ENCODE results near the gene ZYX. TPM values are rescaled to one million over a fixed set of nuclear protein-coding genes. Genes with fewer than 3 reads are reported as not detected.
"Not testable (repeated sequence)": the region's sequence is repeated elsewhere in the genome, so short reads cannot be mapped to it uniquely, and the experiment has no call there.

Gene ZYX
- total RNA-seq, 1 donor from 2014 or later: 276 TPM

DNA sequence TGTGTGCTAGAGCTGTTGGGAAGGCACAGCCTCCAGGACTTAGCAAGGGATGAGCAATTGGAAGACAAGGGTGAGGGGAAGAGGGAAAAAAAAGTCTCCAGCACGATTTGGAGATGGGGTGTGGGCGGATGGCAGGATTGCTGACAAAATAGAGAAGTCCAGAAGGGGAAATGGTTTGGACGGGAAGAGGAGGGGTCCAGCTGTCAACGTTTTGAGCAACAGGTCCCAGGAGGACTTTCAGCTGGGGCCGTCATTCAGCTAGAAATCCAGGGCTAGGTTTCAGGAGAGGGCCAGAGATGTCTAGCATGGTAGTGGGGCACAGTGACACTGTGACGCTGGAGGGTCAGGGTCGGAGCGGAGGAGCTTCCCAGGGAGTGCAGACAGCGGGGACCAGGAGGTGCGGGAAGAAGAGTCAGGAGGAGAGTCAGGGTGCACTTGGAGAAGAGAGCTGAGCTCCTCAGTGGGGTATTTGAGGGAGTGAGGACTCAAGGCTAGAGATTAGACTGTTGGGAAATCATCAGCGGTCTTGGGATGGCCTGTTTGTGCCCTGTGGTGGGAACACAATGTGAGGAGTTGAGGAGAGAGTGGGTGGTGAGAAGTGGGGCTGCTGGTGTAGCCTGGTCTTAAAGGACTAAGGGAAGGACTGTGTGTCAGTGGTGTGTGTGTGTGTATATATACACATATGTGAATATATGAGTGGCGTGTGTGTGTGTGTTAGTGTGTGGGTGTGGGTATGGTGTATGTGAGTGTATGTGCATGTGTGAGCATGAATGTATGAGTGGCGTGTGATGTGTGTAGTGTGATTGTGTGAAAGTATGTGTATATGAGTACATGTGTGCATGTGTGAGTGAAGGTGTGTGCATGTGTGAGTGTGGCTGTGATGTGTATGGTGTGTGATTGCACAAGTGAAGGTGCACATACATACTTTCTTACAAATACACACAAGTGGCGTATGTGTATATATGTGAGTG, 3.8 kb downstream of the ZYX start:
- DNase-seq (ENCODE audit: low spot score): no peak

- peak; percentile 62 for DNase-seq (ENCODE audit: low spot score)
Observed at GRCh38 chr7:143385891-143386781, 5.0 kb downstream of the ZYX start.

DNA sequence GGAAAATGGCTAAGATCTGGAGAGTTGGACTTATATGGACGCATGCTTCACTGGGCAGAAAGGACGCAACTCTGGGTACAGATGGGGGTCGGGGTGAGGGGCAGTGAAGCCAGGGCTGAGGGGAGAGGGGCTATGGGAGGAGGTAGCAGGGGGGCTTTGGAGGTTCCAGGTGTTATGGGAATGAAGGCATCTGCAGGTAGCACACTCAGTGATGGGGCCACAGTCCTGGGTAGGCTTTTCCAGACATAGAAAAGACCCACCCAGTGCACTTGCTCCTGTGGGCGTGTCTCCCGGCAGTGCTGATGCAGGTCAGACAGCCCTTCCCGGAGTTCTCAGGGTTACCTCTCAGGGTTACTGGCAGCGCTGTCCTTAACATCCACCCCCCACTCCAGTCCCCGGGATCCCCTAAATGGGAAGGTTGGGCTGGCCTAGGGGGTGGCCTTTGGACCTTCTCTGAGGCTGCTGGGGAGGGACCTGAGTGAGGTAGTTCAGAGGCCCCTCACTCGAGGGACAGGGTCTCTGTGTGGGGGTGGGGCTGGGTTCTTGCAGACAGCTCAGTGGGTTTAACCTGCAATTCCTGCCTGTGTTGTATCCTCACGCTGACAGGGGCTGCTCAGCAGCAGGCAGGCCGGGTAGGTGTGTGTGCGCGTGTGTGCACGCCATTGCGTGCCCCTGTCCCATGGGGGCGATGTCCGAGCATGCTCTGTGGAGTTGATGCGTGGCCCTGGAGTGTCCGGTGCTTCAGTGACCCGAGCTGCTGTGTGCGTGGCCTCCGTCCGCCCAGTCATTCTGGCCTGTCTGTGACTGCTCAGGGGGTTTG, 6.2 kb downstream of the ZYX start:
- no peak for DNase-seq (ENCODE audit: low spot score)

GRCh38 chr7:143388051-143388450, 6.9 kb downstream of the ZYX start:
- DNase-seq (ENCODE audit: low spot score): no peak

DNA sequence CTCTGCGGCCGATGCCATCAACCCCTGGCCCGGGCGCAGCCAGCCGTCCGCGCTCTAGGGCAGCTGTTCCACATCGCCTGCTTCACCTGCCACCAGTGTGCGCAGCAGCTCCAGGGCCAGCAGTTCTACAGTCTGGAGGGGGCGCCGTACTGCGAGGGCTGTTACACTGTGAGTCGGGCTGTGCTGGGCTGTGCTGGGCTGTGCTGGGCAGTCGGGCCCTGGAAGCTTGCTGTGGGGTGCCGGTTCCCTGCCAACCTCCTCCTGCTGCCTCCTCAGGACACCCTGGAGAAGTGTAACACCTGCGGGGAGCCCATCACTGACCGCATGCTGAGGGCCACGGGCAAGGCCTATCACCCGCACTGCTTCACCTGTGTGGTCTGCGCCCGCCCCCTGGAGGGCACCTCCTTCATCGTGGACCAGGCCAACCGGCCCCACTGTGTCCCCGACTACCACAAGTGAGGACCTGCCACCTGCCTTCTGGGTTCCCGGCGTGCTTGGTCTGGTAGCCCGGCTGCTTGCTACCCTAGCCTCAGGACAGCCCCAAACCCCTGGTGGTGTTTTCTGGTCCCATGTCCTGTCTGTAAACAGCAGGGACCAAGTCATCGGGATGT, 7.5 kb downstream of the ZYX start:
- DNase-seq (ENCODE audit: low spot score): no peak

DNA sequence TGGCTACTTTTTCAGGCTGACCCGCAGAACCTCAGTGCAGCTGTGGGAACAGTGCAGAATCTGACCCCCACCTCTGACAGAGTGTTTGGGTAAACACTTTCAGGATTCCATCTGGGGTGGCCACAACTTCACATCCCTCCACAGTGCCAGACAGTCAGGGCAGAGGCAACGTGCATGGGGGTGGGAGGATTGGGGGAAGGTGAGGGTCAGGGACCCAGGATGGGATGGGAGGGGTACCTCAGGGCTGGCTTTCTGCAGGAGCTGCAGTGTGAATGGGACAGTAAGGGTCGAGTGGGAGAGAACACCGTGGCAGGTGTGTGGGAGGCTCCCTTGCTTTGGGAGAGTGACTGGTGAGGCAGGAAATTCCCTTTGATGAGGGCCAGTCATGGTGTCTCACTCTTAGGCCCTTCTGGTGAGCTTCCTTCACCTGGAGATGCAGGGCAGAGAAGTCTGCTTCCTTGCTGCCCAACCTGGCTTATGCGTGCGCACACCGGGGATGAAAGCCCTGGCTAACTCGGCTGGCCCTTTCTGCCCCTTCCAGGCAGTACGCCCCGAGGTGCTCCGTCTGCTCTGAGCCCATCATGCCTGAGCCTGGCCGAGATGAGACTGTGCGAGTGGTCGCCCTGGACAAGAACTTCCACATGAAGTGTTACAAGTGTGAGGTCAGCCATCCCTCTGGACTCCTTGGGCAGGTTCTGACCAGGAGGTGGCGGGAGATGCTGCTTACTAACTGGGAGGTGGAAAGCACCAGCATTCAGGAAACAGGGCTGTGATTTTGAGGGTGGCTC, 8.4 kb downstream of the ZYX start:
- no peak for DNase-seq (ENCODE audit: low spot score)

GRCh38 chr7:143390104-143390772, 9.1 kb downstream of the ZYX start:
- DNase-seq (ENCODE audit: low spot score): no peak

GRCh38 chr7:143390773-143391317, 9.7 kb downstream of the ZYX start:
- no peak for DNase-seq (ENCODE audit: low spot score)

DNA sequence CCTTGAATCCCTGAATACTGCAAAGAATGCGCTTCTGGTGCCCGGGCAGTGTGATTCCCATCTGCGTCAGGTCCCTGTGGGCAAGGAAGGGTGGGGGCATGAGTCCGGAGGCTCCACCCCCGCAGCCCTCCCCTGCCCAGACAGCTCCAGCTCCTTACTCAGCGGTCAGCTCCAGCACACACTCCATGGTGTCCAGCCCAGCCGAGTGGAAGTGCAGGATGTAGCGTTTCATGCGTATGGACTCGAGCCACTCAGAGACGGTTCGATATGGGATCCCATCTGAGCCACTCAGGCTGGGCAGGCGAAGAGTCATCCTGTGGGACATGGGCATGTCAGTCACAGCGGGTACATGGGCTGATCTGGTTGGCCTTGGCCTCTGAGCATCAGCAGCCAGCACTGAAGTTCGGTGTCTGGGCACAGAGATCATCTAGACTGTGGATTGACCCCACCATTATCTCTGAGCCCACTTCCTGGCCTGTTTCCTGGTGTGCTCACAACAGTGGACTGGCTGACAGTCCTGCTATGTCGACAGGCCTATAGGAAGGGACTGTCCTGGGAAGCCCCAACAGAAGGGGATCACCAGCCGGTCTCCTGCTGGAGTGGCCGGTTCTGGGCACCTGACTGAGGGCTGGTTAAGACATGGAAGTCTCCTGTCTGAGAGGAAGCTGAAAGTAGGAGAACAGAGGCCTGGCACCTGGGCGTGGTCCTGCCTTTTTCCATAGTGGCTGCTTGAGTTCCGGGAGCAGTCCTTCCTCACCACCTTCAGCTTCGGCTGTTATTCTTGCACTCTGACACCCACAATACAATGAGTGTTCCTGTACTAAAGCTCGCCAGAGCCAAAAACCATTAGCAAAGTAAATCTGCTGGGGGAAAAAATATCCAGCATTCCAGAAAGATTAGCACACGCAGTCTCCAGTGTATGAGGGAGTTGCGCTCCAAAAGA, 10.6 kb downstream of the ZYX start:
- peak; percentile 63 for DNase-seq (ENCODE audit: low spot score)

DNA sequence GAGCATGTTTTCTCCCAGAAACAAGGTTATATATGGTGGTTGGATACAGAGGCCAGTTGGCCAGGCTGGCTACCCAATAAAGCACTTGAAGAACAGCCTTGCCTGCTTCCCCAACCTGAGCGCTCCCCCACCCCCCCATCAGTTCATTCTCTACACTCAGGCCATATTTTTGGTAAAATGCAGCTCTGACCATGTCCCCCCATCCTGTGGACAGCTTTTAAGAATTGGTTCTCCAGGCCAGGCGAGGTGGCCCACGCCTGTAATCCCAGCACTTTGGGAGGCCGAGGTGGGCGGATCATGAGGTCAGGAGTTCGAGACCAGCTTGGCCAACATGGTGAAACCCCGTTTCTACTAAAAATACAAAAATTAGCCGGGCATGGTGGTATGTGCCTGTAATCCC, 11.3 kb downstream of the ZYX start:
- DNase-seq (ENCODE audit: low spot score): not testable (repeated sequence)

DNA sequence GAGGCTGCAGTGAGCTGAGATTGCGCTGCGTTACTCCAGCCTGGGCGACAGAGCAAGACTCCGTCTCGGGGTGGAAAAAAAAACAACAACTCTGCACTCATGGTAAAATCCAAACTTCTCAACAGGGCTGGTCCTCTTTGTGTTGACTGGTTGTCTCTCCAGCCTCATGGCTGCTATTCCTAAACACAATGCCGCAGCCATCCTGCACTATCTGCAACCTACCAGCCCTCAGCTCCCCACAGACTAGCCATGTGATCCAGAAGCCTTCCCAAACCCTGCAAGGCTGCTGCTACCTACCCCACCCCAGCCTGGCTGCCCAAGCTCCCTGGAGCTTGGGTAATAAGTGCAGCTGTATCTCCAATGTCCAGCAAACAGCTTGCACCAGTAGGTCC, 11.7 kb downstream of the ZYX start:
- no peak for DNase-seq (ENCODE audit: low spot score)

DNA sequence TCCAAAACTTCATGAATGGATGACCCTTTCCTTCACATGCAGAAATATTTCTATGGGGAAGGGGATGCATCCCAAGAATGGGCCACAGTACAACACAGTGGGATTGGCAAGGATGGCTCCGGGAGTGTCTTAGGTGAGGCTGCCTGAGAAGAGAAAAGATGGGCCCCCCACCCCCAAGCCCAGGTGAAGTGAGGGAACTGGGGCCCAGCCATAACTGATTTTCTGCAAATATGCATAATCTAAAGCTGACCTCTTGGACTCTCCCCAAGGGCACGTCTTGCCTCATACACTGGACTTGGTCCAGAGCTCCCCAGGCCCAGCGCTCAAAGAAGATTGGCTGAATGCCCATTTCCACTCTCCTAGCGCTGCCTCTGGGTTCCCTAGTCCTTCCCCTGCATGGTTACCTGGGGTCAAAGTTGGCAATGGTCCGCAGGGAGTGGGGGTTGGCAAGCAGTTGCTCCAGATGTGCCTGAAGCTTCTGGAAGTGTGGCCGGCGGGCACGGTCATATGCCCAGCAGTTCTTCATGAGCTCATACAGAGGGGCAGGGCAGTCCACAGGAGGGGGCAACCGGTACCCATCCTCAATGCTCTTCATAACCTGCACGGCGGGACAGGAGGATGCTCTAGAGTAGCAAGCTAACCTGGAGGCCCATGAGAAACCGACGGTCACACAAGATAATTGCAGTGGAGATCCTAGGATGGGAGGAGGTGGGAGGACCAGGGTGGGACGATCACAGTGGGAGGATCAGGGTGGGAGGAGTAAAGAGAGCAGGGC, 12.3 kb downstream of the ZYX start:
- no peak for DNase-seq (ENCODE audit: low spot score)

DNA sequence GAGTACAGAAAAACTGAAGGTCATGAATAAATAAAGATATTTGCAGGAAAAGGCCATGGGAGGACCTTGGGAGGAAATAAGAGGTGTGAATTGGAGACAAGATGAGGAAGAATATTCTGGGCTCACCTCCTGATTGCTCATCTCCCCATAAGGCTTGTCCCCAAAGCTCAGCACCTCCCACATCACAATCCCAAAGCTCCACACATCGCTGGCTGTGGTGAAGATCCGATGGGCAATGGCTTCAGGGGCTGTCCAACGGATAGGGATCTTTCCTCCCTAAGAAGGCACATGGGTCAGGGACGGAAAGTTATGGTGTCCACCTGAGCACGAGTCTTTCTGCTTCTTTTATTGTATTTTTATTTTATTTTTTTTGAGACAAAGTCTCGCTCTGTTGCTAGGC, 12.9 kb downstream of the ZYX start:
- DNase-seq (ENCODE audit: low spot score): no peak

GRCh38 chr7:143394777-143395176, 13.6 kb downstream of the ZYX start:
- DNase-seq (ENCODE audit: low spot score): no peak

GRCh38 chr7:143395187-143396149, 14.3 kb downstream of the ZYX start:
- peak; percentile 73 for DNase-seq (ENCODE audit: low spot score)

DNA sequence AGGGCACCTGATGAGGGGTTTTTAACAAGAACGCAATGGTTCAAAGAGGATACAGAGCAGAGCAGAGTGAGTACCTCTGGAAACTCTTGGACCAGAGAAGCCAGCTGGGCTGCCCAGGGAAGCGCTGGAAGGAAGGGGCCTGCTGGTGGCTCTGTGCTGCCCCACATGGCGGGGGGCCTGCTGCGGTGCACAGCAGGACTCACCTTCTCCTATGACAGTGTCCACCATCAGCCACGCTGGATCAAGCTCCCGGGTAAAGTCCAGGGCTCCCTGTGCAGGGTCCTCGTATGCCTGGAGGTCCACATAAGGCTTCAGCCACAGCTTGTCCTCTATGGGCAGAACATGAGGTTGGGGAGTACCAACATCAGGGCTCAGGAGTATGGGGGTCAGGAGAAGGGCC, 15.0 kb downstream of the ZYX start:
- no peak for DNase-seq (ENCODE audit: low spot score)

Data from mucosa of gallbladder (tissue), 1 donor.